ENCODE measurements around the gene CSNK2A1.

GRCh38 chr20:577167-577791, 33.7 kb upstream of the CSNK2A1 start:
- no peak for TF ChIP-seq EZH2phosphoT487 (IDR thresholded peaks at IDR 0.05; ENCODE audit: low read depth)
- peak; percentile 33; the same call in 1 of the 2 replicates for TF ChIP-seq CTCF (IDR thresholded peaks at IDR 0.05; ENCODE audit: low read depth, low read length)
